Hepatocyte (in vitro differentiated cells): ENCODE data around the gene PWWP2B.

ENCODE experiments used
- EZH2 ChIP-seq: fragments of 200-600 bp; sonication (generic); IDR thresholded peaks from 2 replicates; pipeline ENCODE4 v1.6.1; 2016; ENCODE audit warnings: antibody characterized with exemption, mild to moderate bottlenecking, borderline replicate concordance
- EZH2phosphoT487 ChIP-seq: fragments of 200-600 bp; sonication (generic); IDR thresholded peaks from one replicate; pipeline ENCODE4 v1.6.1; 2018; ENCODE audit warnings: antibody characterized with exemption, mild to moderate bottlenecking, low read depth, moderate library complexity; ENCODE audit not compliant: unreplicated experiment, severe bottlenecking

DNA sequence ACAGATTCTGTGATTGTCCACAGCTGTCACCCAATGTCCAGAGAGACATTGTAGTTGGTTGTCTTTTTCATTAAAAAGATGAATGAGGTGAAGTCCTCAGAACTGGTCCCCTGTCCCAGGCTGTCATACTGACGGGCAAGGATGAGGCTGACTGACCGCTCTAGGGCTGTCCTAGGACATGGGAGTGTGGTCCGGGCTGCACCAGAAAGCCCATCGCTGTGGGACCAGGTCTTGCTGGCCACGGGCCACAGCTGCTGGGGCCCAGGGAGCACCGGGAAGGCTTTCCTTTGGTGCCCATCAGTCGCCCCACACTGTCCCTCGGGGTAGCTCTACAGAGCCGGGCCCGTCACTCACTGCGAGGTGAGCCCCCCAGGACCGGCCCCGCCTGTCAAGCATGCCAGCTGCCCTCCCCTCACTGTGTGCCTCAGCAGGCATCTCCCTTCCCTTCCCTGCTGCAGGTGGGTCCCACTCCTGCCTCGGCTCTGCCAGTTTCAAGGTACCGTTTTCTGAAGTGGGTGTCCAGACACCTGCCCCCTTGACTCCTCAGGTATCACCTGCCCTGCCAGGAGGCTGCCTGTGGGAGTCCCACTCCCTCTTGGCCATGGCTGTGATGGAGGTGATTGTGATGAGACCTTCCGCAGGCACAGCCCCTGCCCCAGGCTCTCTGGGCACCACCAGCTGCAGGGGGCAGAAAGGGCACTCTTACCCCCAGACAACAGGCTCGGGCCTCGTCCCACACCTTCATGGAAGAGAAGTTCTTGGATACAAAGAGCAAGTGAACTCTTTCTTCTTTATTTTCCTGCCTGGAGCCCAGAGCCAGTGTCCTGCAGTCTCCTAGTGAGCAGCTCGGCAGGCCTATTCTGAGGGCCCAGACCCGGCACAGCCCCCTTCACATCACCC lies 43.3 kb upstream of the PWWP2B start:
- TF ChIP-seq EZH2 (no peak), EZH2phosphoT487 (no peak)
